DMS79 treated with DMSO at 0.1 percent for 48 hours (cell line): ENCODE data around the gene SIRT5.

ENCODE experiments used
- DNase-seq: peaks from one replicate; lab custom pipeline; 2025; lab: John Stamatoyannopoulos, UW

Gene SIRT5

DNA sequence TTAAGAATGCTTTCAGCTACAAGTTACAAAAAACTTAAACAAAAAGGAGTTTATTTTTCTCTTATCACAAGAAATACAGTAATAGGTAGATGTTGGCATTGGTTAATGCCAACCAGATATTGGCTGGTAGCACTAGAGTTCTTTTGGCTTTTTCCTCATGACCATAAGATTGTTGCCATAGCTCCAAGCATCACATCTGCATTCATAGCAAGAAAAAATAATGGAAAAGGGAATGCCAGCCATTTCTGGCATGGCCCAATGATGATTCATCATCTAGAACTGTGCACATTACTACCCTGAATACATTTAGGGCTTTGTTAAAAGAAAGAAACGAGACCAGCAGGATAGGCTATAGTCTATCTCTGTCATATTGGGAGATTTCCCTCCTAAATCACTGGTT is 20.8 kb upstream of the SIRT5 start:
- DNase-seq, result no peak

DNA sequence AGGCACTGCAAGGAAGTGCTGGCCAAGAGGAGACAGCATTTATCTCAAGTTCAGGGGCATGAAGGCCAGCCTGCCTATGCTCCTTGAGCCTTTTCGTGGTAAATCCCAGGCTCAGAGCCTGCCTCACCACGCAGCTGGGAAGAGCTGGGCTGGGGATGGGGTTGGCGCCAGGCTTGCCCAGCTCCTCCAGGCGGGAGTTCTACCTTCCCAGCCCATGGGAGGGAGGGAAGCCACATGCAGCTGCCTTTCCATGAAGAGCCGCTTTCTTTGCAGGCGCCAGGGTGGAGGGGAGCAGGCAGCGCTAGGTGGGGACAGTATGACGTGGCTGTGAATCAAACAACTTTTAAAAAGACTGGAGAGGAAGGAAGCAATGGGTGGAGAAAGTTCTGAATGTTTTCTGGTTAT is 19.5 kb upstream of the SIRT5 start:
- no peak for DNase-seq

DNA sequence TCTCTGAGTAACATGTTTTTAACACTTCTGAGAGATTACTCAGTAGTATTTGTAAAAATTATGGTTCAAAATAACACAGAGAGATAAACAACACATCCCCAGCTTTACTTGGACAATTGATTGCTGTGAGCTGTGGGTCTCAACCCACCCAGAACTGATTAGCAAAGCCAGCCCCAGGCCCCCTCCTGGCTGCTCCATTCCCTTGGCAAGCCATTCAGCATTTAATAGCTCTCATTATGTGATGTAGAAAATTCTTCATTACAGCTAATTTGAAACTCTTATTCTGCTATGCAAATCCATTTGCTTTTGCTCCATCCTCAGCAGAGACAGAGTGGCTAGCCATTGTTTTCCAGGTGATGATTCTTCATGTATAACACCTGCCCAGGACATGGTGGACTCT is 16.6 kb upstream of the SIRT5 start:
- no peak for DNase-seq

DNA sequence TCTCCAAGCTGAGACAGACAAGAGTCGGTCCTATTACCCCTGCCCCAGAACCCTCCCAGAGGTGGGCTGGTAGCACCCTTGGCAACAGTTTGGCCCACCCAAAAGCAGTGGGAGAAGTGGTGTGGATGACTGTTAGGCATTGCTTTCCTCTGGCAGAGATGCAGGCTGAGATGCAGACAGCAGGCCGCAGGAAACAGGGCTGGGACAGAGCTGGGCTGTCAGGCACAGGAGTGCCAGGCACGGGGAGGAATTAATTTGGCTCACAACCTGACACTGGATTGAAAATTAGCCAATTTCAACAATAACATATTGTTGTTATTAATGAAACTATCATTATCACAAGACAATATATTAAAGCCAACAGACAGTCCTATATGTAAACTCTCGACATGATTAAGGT is 15.7 kb upstream of the SIRT5 start:
- no peak for DNase-seq

DNA sequence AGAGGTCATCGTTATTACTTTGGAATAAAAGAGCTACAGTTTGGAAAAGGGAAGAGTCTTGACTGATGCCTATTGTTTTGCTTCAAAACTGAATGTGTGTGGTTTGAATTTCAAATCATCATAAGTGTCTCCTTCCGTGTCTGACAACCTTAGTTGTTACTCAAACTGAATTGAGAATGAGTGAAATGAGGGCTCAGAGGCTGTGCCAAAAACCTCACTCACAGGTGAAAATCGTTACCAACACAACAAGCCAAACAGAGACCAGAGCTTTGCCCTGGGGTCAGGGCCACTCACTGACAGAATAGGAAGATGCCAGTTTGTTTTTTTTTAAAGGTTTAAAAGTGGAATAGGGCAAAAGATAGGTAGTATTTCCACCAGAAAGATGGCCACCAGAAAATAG is 15.2 kb upstream of the SIRT5 start:
- no peak for DNase-seq

DNA sequence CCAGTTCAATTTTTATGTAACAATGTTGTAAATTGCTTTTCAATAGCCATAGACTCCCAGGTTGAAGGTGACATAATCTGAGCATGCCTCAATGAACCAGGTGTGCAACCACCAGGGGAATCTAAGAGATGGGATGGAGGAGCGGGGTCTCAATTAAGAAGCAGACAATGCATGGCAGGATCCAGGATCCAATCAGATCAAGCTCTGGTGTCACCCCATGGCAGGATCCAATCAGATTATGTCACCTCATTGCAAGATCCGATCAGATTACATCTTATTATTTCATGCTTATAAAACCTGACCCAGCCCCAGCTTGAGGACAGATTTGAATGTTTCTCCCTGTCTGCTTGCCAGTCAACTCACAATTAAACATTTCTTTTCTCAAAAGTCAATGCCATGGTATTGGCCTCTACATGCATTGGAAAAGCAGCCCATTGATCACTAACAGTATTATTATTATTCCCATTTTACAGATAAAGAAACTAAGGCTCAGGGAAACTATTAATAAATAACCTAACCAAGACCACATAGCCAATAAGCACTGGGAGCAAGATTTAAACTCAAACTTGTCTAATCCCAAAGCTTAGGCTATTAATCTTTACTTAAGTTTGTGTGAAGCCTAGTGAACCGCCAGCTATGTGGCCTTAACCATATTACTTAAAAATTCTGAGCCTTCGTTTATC is 14.3 kb upstream of the SIRT5 start:
- no peak for DNase-seq

DNA sequence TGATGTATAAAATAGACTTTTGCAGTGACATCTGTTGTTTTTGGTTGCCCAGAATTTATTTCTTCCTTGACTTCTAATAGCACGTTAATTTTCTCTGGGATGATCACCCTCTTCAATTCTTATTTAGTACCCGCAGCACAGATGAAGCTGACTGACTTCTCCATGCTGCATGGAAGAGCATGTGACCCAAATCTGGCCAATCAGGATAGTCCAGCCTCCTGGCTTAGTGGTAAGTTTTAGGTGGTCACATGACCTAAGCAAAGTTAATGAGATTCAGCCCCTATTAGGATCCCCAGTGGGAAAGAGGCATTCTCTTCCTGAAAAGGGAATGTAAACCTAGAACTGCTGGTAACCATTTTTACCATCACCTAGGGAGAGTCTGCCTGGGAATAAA is 13.8 kb upstream of the SIRT5 start:
- DNase-seq, result no peak

DNA sequence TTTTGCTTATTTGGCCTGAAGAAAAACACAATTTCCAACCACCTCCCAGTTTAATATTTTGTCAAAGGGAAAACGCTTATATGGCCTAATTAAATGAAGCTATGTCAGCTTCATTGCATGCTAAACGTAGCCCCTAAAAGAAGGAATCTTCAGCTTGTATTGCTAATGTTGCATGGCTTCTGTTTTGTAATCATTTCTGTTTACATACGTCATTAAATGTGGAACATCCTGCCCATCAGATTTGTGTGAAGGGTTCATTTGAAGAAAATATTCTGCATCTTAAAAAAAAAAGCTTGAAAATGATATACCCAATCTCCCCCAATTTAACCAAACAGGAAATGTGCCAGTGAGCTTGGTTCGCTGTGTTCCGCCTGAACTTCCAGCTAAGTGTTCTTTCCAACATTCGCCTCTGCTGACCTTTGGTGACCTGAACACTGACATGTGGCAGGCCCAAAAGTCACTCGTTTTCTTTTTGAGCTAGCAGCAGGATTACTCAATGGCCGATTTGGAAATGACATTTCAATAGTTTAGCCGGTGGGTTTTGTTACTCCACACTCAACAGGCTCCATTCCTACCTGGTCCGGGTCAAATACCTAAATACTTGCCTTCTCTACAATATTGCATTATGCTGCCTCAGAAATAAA is 12.7 kb upstream of the SIRT5 start:
- DNase-seq, result no peak

DNA sequence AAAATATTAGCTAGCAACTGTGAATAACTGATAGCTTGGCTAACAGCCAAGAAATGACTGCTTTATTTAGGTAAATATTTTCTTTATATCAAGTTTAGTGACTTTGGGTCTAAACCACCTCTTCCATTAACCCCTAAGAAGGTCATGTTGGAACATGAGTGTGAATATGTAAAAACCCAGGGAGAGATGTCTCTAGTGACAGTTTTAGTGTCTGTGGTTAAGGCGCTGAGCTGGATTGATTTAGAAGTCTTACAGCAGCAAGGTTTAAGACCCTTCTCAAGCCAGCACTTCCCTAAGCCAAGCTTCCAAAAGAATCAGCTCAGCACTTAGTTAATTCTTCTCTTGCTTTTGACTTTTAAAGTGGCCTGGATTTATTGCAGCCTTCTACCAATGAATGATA is 11.4 kb upstream of the SIRT5 start:
- DNase-seq, result no peak

DNA sequence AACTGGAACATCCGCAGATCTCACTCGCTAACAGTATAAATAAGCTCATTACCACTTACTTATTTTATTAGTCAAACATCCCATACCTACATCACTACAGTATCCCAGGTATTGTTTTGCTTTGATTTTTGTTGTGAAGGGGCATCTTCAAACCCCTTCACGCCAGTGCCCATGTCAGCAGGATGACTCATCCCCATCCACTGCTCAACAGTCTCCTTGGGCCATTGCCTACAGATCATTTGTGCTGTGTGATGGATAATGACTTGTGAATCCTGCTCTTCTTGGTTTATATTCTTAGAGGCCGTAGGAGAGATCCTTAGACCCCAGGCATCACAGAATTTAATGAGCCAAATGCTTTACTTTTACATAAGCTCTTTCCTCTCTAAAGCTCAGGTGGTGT is 8.5 kb upstream of the SIRT5 start:
- no peak for DNase-seq

DNA sequence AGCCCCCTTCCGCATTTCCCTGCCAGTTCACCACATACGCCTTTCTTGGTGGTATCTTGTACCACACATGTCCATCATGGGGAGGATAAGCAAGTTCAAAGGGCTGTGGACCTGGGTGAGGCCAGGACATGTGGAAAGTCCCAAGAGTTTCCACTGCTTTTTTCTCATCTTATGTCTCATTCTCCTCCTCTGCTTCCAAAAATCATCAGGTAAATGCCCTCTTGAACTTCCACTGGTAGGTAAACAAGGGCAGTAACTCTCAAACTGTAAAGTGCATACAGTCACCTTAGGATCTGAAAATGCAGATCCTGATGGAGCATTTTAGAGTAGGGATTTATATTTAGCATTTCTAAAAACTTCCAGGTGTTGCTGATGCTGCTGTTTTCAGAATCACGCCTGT is 7.9 kb upstream of the SIRT5 start:
- no peak for DNase-seq

DNA sequence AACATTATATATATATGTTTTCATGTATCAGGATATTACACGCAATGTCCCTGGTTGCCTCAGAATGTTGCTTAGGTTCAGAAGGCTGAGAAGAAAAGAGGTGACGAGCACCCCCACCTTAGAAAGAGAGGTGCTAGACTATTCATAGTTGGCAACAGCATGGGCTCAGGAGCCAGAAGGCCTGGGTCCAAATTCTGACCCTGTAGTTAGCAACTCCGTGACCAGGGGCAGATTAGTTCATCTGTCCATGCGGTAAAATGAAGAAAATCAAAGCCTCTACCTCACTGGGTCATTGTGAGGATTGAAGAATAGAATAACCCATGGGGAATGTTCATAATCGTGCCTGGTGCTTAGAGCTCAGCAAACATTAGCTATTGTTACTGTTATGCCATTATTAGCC is 5.4 kb upstream of the SIRT5 start:
- no peak for DNase-seq

DNA sequence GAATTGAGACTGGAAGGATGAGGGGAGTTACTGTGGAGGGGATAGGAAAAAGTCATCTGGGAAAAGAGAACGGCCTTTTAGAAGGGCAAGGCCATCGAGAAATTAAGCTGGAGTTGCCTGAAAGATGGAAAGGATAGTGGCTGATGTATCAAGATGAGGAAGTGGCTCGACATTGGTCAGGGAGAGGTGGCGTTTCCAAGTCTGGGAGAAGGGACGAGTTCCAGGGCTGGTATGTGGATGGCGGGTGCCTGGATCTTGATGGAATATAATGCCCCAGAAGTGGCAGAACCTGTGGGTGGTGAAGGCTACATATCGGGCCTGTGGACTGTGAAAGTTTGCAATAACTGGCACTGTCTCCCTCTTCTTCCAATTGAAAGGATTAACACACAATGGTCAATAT is 2.2 kb upstream of the SIRT5 start:
- DNase-seq, result no peak

DNA sequence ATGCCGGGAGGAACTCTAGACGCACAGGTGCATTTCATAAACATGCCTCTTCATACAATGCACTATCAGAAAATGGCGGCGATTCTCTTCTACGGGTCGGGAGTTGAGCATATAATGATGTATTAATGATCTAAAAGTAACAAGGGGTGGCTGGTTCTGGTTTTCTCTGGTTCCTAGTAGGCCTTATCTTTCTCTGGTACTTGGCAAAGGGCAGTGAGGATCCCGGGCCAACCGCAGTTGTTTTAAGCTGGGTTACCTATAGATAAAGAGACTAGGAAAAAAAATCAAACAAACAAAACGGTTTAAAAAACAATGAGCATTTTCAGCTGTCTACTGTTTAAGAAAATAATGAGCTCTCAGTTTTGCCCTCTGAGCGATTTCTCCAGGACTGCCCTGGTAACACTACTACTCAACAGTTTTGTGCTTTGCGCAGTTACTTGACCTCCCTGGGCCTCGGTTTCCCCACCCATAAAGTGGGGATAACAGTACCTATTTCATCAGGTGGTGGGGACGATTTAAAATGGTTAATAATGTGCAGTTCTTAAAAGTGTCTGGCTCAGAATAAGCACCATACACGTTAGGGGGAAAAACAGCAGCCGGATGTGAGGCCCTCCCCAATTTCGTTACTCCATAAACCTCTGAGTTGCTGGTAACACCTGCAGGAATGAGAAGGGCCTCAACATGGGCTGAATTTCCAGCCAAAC is 1.3 kb upstream of the SIRT5 start:
- DNase-seq, result no peak

DNA sequence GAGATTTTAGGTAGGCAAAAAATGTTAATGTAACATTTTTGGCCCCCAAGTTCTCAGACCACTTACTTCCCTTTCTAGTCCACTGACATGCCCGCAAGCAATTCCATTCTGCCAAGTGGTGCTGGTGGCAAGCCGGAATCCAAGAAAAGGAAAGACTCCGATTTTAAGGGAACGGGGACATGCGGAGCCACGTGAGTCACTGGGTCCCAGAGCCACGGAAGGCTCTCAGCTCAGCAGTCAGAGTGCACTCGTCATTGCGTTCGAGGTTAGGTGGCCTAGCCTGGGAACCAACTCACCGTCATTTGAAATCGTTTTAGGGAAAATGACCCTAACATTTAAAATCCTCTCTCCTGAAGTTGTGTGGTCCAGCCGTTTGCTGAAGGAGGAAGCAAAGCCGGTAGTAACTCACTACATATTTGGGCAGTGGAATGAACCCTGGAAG is 711 bp upstream of the SIRT5 start:
- DNase-seq, result no peak

DNA sequence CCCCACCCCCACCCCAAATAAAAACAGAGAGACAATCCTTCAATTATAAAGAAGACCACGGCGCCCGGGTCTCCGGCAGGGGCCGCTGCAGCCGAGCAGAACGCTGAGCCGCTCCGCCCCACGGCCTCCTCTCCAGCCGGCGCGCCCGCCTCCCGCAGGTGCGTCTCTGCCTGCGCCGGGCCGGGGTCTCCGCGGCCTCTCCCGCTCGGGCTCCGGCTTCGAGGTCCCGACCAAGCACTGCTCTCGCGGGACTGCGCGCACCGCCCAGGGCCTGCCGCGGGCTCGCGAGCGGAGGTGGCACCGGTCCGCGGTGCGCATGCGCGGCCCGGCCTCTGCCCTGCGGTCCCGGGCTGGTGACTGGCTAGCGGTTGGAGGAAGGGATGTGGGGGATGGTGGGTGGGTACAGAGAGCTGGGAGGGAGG is 241 bp upstream of the SIRT5 start:
- DNase-seq, result peak; percentile 56

DNA sequence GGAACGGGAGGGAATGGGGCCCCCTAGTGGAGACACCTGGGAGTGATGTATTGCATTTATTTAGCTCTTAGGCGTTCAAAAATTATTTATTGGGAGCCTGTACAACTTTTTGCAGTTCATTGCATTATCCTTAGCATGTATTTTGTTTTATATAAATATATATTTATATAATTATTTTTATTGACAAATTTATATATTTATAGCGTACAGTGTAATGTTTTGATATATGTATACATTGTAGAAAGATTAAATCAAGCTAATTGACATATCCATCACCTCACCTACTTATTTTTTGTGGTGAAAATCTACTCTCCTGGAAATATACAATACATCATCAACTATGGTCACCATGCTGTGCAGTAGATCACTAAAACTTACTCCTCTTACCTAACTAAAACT is 975 bp downstream of the SIRT5 start:
- no peak for DNase-seq

DNA sequence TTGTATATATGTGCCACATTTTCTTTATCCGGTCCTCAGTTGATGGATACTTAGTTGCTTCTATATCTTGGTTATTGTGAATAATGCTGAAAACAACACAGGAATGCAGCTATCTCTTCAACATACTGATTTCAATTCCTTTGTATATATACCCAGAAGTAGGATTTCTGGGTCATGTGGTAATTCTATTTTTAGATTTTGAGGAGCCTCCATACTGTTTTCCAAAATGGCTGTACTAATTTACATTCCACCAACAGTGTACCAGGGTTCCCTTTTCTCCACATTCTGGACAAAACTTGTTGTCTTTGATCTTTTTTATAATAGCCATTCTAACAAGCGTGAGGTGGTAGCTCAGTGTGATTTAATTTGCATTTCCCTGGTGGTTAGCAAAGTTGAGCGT is 1.6 kb downstream of the SIRT5 start:
- DNase-seq, result no peak

DNA sequence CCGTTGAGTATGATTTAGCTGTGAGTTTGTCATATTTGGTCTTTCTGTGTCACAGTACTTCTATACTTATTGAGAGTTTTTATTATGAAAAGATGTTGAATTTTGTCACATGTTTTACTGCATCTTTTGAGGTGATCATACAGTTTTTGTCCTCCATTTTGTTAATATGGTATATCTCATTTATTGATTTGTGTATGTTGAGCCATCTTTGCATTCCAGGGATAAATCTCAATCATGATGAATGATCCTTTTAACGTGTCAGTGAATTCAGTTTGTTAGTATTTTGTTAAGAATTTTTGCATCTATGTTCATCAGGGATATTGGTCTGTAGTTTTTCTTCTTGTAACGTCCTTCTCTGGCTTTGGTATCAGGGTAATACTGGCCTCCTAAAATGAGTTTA is 3.5 kb downstream of the SIRT5 start:
- DNase-seq, result no peak

DNA sequence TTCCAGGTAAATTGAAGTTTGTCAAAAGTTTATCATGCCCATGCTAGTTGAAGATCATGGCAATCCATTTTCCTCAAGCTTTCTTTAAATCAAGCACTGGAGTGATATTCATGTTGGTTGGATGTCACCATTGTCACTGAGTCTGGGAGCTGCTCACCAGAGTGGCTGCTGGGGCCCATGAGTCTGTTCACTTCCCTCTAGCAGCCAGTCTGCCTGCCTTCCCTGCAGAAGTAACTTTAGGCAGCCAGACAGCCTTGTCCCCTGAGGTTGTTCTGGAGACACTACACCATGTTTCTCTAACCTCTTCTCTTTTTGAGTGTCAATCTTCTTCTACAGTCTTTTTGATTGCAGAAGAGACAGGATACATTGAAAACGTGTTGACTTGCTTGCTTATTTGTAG is 5.5 kb downstream of the SIRT5 start:
- no peak for DNase-seq

DNA sequence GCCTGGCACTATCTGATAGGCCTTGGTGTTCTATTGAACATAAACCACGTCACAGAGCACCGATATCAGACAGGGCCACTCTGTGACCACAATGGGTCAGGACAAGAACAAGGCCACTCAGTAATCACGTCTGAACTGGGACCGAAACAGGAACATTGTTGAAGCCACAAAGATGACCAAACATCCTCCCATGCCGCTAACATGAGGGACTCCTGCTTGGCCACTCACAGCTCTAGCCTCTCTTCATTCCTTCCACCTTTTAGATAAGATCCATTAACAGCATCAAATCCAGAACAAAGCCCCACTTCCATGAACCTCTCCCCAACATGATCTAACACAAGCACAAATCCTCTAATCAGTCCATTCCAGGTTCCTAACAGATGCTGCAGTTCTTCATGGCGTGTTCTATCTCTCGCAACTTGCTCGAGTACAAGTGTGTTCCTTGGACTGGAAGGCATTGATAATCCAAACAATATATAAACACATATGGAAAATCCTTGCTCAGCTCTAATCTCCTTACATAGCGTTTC is 7.4 kb downstream of the SIRT5 start:
- DNase-seq, result no peak

DNA sequence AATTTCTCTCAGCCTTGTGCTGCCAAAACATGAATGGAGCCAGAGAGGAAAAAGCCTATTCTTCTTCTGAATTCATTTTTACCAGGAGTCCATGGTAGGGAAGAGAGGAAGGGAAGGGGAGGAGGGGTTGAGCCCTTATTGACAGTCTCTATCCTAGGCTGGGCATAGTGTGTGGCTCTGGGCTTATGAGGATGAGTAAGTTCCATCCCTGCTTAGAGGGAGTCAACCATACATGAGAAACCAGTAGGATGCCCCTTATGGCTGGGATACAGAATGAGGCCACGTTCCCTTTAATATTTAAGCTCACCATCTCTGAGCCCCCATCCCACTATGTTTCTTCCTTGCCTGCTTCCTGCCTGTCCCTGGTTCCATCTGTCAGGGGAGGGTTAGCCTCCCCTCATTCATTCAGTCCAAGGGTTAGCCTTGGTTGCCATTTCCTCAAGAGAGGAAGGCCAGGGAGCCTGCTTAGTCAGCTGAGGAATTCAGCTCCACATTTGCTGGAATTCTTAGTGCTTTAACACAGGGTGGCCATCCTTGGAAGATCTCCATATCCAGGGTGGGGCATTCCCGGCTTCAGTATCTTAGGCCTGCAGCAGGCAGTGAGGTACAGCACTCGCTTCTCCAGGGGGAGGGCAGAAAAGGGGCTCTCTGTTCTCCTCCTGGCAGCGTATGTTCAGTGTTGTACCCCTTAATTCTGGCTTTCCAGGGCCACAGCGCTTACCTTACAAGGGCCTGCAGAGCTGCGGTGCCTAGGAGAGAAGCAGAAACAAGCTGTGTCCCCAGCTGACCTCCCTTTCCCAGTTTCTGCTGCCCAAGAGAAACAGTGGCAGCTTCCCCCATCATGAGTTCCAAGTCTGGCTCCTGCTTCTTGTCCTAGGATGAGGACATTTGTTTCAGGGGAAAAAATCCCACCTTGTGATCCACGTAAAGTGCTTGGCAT is 12.5 kb downstream of the SIRT5 start:
- no peak for DNase-seq
